ENCODE results near the gene CCNY.

The CCNY gene

DNA sequence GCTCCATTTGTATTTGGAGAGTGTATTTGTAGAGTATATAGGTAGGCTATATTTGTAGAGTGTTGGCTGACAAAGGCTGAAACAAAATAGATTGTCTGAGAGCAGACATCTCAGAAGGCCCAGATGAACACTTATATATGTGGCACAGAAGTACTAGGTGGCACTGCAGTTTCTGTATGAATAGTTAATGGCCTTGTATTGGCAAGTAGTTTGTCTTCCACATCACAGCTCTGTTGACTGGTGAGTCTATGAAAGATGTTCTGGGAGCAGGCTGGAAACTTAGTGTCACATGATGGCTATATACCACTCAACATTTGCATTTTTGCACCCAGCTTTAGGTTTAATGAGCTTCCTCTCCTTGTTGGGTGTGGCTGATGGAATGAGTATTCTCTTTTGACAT, 51.9 kb downstream of the CCNY start:
- TF ChIP-seq POLR2AphosphoS5 (IDR thresholded peaks at IDR 0.05; ENCODE audit: low read depth, low read length) (no peak), TAF1 (IDR thresholded peaks at IDR 0.05; ENCODE audit: borderline replicate concordance, insufficient read depth, low read length) (no peak), FOXP2 (optimal IDR thresholded peaks at IDR 0.05; ENCODE audit: borderline replicate concordance, extremely low read depth, extremely low read length, insufficient read depth) (no peak), SIN3A (IDR thresholded peaks at IDR 0.05; ENCODE audit: borderline replicate concordance, insufficient read depth, low read length) (no peak)
- TF ChIP-seq, protein P1, sequence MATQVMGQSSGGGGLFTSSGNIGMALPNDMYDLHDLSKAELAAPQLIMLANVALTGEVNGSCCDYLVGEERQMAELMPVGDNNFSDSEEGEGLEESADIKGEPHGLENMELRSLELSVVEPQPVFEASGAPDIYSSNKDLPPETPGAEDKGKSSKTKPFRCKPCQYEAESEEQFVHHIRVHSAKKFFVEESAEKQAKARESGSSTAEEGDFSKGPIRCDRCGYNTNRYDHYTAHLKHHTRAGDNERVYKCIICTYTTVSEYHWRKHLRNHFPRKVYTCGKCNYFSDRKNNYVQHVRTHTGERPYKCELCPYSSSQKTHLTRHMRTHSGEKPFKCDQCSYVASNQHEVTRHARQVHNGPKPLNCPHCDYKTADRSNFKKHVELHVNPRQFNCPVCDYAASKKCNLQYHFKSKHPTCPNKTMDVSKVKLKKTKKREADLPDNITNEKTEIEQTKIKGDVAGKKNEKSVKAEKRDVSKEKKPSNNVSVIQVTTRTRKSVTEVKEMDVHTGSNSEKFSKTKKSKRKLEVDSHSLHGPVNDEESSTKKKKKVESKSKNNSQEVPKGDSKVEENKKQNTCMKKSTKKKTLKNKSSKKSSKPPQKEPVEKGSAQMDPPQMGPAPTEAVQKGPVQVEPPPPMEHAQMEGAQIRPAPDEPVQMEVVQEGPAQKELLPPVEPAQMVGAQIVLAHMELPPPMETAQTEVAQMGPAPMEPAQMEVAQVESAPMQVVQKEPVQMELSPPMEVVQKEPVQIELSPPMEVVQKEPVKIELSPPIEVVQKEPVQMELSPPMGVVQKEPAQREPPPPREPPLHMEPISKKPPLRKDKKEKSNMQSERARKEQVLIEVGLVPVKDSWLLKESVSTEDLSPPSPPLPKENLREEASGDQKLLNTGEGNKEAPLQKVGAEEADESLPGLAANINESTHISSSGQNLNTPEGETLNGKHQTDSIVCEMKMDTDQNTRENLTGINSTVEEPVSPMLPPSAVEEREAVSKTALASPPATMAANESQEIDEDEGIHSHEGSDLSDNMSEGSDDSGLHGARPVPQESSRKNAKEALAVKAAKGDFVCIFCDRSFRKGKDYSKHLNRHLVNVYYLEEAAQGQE (IDR thresholded peaks at IDR 0.05; ENCODE audit: insufficient read depth in 1 of 2, low read depth in 2 of 2, low read length in 2 of 2): no peak

DNA sequence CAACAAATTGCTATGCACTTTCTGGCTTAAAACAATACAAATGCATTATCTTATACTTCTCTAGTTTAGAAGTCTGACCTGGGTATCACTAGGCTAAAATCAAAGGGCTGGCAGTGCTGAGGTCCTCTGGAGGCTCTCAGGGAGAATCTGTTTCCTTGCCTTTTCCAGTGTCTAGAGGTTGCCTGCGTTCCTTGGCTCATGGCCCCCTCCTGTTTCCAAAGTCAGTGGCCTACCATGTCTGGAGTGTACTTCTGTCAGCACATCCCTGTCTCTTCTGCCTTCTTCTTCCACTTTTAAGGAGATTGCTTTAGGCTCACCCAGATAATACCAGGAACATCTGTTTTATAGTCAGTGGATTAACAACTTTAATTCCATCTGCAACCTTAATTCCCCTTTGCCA, 52.4 kb downstream of the CCNY start:
- no peak for TF ChIP-seq SIN3A (IDR thresholded peaks at IDR 0.05; ENCODE audit: borderline replicate concordance, insufficient read depth, low read length)
- TF ChIP-seq POLR2AphosphoS5 (IDR thresholded peaks at IDR 0.05; ENCODE audit: low read depth, low read length): no peak
- TF ChIP-seq TAF1 (IDR thresholded peaks at IDR 0.05; ENCODE audit: borderline replicate concordance, insufficient read depth, low read length): no peak
- TF ChIP-seq, protein P1 (IDR thresholded peaks at IDR 0.05; ENCODE audit: insufficient read depth in 1 of 2, low read depth in 2 of 2, low read length in 2 of 2): no peak
- TF ChIP-seq FOXP2 (optimal IDR thresholded peaks at IDR 0.05; ENCODE audit: borderline replicate concordance, extremely low read depth, extremely low read length, insufficient read depth): no peak

DNA sequence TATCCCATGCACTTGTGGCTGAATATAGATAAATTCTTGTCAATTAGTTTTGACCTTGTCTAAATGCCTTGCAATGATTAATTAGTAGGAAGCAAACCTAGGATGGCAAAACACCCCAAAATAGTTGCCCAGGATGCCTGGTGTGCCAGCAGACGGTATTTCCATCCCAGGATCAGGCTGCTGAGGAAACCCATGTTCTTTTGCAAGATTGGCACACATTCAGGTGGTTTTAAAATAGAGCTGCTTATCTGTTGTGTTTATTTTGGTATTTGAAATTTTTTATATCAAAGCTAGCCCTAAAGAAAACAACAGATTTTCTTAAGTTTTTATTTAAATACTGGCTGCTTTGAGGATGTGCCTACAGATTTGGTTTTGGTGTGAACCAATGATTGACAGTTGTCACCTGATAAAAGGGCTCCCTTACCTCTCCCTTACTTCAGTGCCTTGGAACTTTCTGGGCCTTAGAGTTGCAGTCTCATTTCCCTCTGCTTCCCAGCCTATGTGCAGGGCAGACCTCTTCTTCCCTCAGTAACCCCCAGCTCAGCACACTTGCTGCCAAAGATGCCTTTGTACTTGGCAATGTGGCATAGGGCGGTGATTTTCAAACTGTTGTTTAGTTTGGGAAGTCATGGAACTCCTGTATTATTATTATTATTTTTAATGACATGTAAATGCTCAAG, 54.0 kb downstream of the CCNY start:
- TF ChIP-seq SIN3A (IDR thresholded peaks at IDR 0.05; ENCODE audit: borderline replicate concordance, insufficient read depth, low read length) (no peak), POLR2AphosphoS5 (IDR thresholded peaks at IDR 0.05; ENCODE audit: low read depth, low read length) (no peak), FOXP2 (optimal IDR thresholded peaks at IDR 0.05; ENCODE audit: borderline replicate concordance, extremely low read depth, extremely low read length, insufficient read depth) (no peak), TAF1 (IDR thresholded peaks at IDR 0.05; ENCODE audit: borderline replicate concordance, insufficient read depth, low read length) (no peak)
- TF ChIP-seq, protein P1 (IDR thresholded peaks at IDR 0.05; ENCODE audit: insufficient read depth in 1 of 2, low read depth in 2 of 2, low read length in 2 of 2): no peak

DNA sequence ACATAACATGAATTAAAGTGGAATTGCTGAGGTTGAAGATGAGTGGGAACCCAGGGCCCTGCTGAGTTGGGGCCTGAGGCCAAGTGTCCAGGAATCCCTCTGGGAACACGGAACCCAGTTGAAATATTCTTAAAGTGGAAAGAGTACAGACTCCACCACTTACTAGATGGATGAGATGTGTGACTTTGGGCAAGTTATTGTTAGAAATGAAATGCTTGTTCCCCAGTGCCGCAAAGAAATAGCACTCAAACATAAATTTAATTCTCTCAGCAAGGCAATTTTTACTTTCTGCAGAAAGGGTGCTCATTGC, 54.5 kb downstream of the CCNY start:
- no peak for TF ChIP-seq SIN3A (IDR thresholded peaks at IDR 0.05; ENCODE audit: borderline replicate concordance, insufficient read depth, low read length)
- TF ChIP-seq POLR2AphosphoS5 (IDR thresholded peaks at IDR 0.05; ENCODE audit: low read depth, low read length): no peak
- TF ChIP-seq, protein P1 (IDR thresholded peaks at IDR 0.05; ENCODE audit: insufficient read depth in 1 of 2, low read depth in 2 of 2, low read length in 2 of 2): no peak
- TF ChIP-seq FOXP2 (optimal IDR thresholded peaks at IDR 0.05; ENCODE audit: borderline replicate concordance, extremely low read depth, extremely low read length, insufficient read depth): no peak
- TF ChIP-seq TAF1 (IDR thresholded peaks at IDR 0.05; ENCODE audit: borderline replicate concordance, insufficient read depth, low read length): no peak
